ENCODE results near the gene C1orf174.

The C1orf174 gene

GRCh38 chr1:3869751-3870301 lies 30.2 kb downstream of the C1orf174 start:
- Histone ChIP-seq H3K4me3 (ENCODE audit: insufficient read depth, low read depth, low read length, poor library complexity, severe bottlenecking) (no peak overlapping the region), H3K36me3 (ENCODE audit: control insufficient read depth, insufficient read depth, low read length) (peaks cover 44% of the 10 kb centered on the region), H3K27me3 (replicated peaks; ENCODE audit: control insufficient read depth, insufficient read depth, low read length, poor library complexity, severe bottlenecking) (no peaks in the 10 kb centered on the region), H3K27ac (ENCODE audit: insufficient read depth, low read length, poor library complexity, severe bottlenecking) (no peak overlapping the region), H3K4me1 (ENCODE audit: control insufficient read depth, insufficient read depth, low read length, poor library complexity, severe bottlenecking) (no peaks in the 10 kb centered on the region), H3K9me3 (ENCODE audit: control insufficient read depth, low read length) (no peaks in the 10 kb centered on the region)
- no peak for DNase-seq

- Histone ChIP-seq H3K4me1 (ENCODE audit: control insufficient read depth, insufficient read depth, low read length, poor library complexity, severe bottlenecking) (no peaks in the 10 kb centered on the region), H3K36me3 (ENCODE audit: control insufficient read depth, insufficient read depth, low read length) (peaks cover 43% of the 10 kb centered on the region)
- no peak for DNase-seq
Measured at GRCh38 chr1:3868464-3869006, 31.5 kb downstream of the C1orf174 start.

GRCh38 chr1:3865606-3866160 lies 34.4 kb downstream of the C1orf174 start:
- no peak for DNase-seq
- Histone ChIP-seq H3K4me3 (ENCODE audit: insufficient read depth, low read depth, low read length, poor library complexity, severe bottlenecking) (no peak overlapping the region), H3K27ac (ENCODE audit: insufficient read depth, low read length, poor library complexity, severe bottlenecking) (no peak overlapping the region), H3K9me3 (ENCODE audit: control insufficient read depth, low read length) (no peaks in the 10 kb centered on the region), H3K27me3 (replicated peaks; ENCODE audit: control insufficient read depth, insufficient read depth, low read length, poor library complexity, severe bottlenecking) (no peaks in the 10 kb centered on the region), H3K36me3 (ENCODE audit: control insufficient read depth, insufficient read depth, low read length) (peaks cover 34% of the 10 kb centered on the region), H3K4me1 (ENCODE audit: control insufficient read depth, insufficient read depth, low read length, poor library complexity, severe bottlenecking) (no peaks in the 10 kb centered on the region)

More at GRCh38 chr1:3868464-3869006, 31.5 kb downstream of the C1orf174 start:
- no peak overlapping the region for H3K4me3 ChIP-seq (ENCODE audit: insufficient read depth, low read depth, low read length, poor library complexity, severe bottlenecking)
- no peaks in the 10 kb centered on the region for H3K9me3 ChIP-seq (ENCODE audit: control insufficient read depth, low read length)
- no peaks in the 10 kb centered on the region for H3K27me3 ChIP-seq (replicated peaks; ENCODE audit: control insufficient read depth, insufficient read depth, low read length, poor library complexity, severe bottlenecking)
- H3K27ac ChIP-seq (ENCODE audit: insufficient read depth, low read length, poor library complexity, severe bottlenecking), result no peak overlapping the region

GRCh38 chr1:3864884-3865283 lies 35.2 kb downstream of the C1orf174 start:
- H3K27me3 ChIP-seq (replicated peaks; ENCODE audit: control insufficient read depth, insufficient read depth, low read length, poor library complexity, severe bottlenecking), result no peaks in the 10 kb centered on the region
- no peak for DNase-seq
- no peak overlapping the region for H3K4me3 ChIP-seq (ENCODE audit: insufficient read depth, low read depth, low read length, poor library complexity, severe bottlenecking)
- no peak overlapping the region for H3K27ac ChIP-seq (ENCODE audit: insufficient read depth, low read length, poor library complexity, severe bottlenecking)
- H3K9me3 ChIP-seq (ENCODE audit: control insufficient read depth, low read length), result no peaks in the 10 kb centered on the region
- H3K36me3 ChIP-seq (ENCODE audit: control insufficient read depth, insufficient read depth, low read length), result peaks cover 30% of the 10 kb centered on the region
- H3K4me1 ChIP-seq (ENCODE audit: control insufficient read depth, insufficient read depth, low read length, poor library complexity, severe bottlenecking), result no peaks in the 10 kb centered on the region

- DNase-seq, result no peak
- Histone ChIP-seq H3K4me3 (ENCODE audit: insufficient read depth, low read depth, low read length, poor library complexity, severe bottlenecking) (no peak overlapping the region), H3K27me3 (replicated peaks; ENCODE audit: control insufficient read depth, insufficient read depth, low read length, poor library complexity, severe bottlenecking) (no peaks in the 10 kb centered on the region), H3K9me3 (ENCODE audit: control insufficient read depth, low read length) (no peaks in the 10 kb centered on the region), H3K27ac (ENCODE audit: insufficient read depth, low read length, poor library complexity, severe bottlenecking) (no peak overlapping the region), H3K4me1 (ENCODE audit: control insufficient read depth, insufficient read depth, low read length, poor library complexity, severe bottlenecking) (peaks cover 3% of the 10 kb centered on the region), H3K36me3 (ENCODE audit: control insufficient read depth, insufficient read depth, low read length) (peaks cover 18% of the 10 kb centered on the region)
Measured at GRCh38 chr1:3863231-3863935, 36.7 kb downstream of the C1orf174 start.

- Histone ChIP-seq H3K4me3 (ENCODE audit: insufficient read depth, low read depth, low read length, poor library complexity, severe bottlenecking) (peak overlapping the region; percentile 87), H3K27me3 (replicated peaks; ENCODE audit: control insufficient read depth, insufficient read depth, low read length, poor library complexity, severe bottlenecking) (no peaks in the 10 kb centered on the region), H3K27ac (ENCODE audit: insufficient read depth, low read length, poor library complexity, severe bottlenecking) (no peak overlapping the region), H3K36me3 (ENCODE audit: control insufficient read depth, insufficient read depth, low read length) (peaks cover 4% of the 10 kb centered on the region), H3K9me3 (ENCODE audit: control insufficient read depth, low read length) (no peaks in the 10 kb centered on the region), H3K4me1 (ENCODE audit: control insufficient read depth, insufficient read depth, low read length, poor library complexity, severe bottlenecking) (peaks cover 20% of the 10 kb centered on the region)
- no peak for DNase-seq
Measured at GRCh38 chr1:3858231-3858981, 41.7 kb downstream of the C1orf174 start.

GRCh38 chr1:3857791-3858129 lies 42.3 kb downstream of the C1orf174 start:
- Histone ChIP-seq H3K27me3 (replicated peaks; ENCODE audit: control insufficient read depth, insufficient read depth, low read length, poor library complexity, severe bottlenecking) (no peaks in the 10 kb centered on the region), H3K36me3 (ENCODE audit: control insufficient read depth, insufficient read depth, low read length) (peaks cover 4% of the 10 kb centered on the region), H3K4me1 (ENCODE audit: control insufficient read depth, insufficient read depth, low read length, poor library complexity, severe bottlenecking) (peaks cover 20% of the 10 kb centered on the region), H3K4me3 (ENCODE audit: insufficient read depth, low read depth, low read length, poor library complexity, severe bottlenecking) (peak overlapping the region; percentile 87), H3K27ac (ENCODE audit: insufficient read depth, low read length, poor library complexity, severe bottlenecking) (peak overlapping the region; percentile 71), H3K9me3 (ENCODE audit: control insufficient read depth, low read length) (no peaks in the 10 kb centered on the region)
- no peak for DNase-seq

GRCh38 chr1:3856923-3857790 lies 42.9 kb downstream of the C1orf174 start, which contains the start of the genes CEP104 and DFFB:
CEP104 (minus strand) TSS chr1:3857211; CDS start chr1:3852407, 4,804 bp downstream.
DFFB (plus strand) TSS chr1:3857476; CDS start chr1:3857604, 128 bp downstream.
- no peaks in the 10 kb centered on the region for H3K9me3 ChIP-seq (ENCODE audit: control insufficient read depth, low read length)
- DNase-seq, result peak; percentile 97 to 98 (median 98)
- peak within 1 kb of the TSS; percentile 87 for H3K4me3 ChIP-seq (ENCODE audit: insufficient read depth, low read depth, low read length, poor library complexity, severe bottlenecking)

More at GRCh38 chr1:3856923-3857790, 42.9 kb downstream of the C1orf174 start, which contains the start of the genes CEP104 and DFFB:
- H3K27me3 ChIP-seq (replicated peaks; ENCODE audit: control insufficient read depth, insufficient read depth, low read length, poor library complexity, severe bottlenecking), result no peaks in the 10 kb centered on the region
- H3K27ac ChIP-seq (ENCODE audit: insufficient read depth, low read length, poor library complexity, severe bottlenecking), result peak within 1 kb of the TSS; percentile 71
- H3K36me3 ChIP-seq (ENCODE audit: control insufficient read depth, insufficient read depth, low read length), result peaks cover 5% of the 10 kb centered on the region
- H3K4me1 ChIP-seq (ENCODE audit: control insufficient read depth, insufficient read depth, low read length, poor library complexity, severe bottlenecking), result peaks cover 20% of the 10 kb centered on the region

All from effector memory CD4-positive, alpha-beta T cell (primary cell).